Thymus (tissue), 14 donors: ENCODE data around the gene TSPY4. TPM values are rescaled to one million over a fixed set of nuclear protein-coding genes. Genes with fewer than 3 reads are reported as not detected.
"Not testable (repeated sequence)": the region's sequence is repeated elsewhere in the genome, so short reads cannot be mapped to it uniquely, and the experiment has no call there.

ENCODE experiments used
- DNase-seq, 9 donors: peaks; one replicate each; pipeline ENCODE4 v3.0.0-alpha.2; 2013; ENCODE audit warnings: low spot score in 9 of 9, low read depth in 6 of 9, missing footprints in 1 of 9
- H3K27ac ChIP-seq, 2 donors: one replicate each; pipeline ENCODE4 v1.5.1; 2013; ENCODE audit warnings: control low read depth in 1 of 2, low read depth in 1 of 2, low read length in 1 of 2, mild to moderate bottlenecking in 1 of 2, moderate library complexity in 1 of 2
- H3K27me3 ChIP-seq, 2 donors: one replicate each; pipeline ENCODE4 v1.5.1; 2013; ENCODE audit warnings: low read length in 1 of 2; ENCODE audit not compliant: control insufficient read depth in 2 of 2, insufficient read depth in 1 of 2
- H3K36me3 ChIP-seq, 2 donors: one replicate each; pipeline ENCODE4 v1.5.1; 2013; ENCODE audit warnings: low read length in 1 of 2, mild to moderate bottlenecking in 1 of 2, moderate library complexity in 1 of 2; ENCODE audit not compliant: control insufficient read depth in 2 of 2, insufficient read depth in 2 of 2
- H3K4me1 ChIP-seq, 2 donors: one replicate each; pipeline ENCODE4 v1.5.1; 2013; ENCODE audit warnings: low read length in 2 of 2; ENCODE audit not compliant: control insufficient read depth in 2 of 2, insufficient read depth in 2 of 2
- H3K4me3 ChIP-seq, 2 donors: one replicate each; pipeline ENCODE4 v1.5.1; 2013; ENCODE audit warnings: low read length in 2 of 2, control low read depth in 1 of 2, mild to moderate bottlenecking in 1 of 2
- H3K9me3 ChIP-seq, 2 donors: one replicate each; pipeline ENCODE4 v1.5.1; 2013; ENCODE audit warnings: low read length in 1 of 2, mild to moderate bottlenecking in 1 of 2; ENCODE audit not compliant: control insufficient read depth in 2 of 2, insufficient read depth in 1 of 2
- WGBS: extraction: QIAGEN DNeasy Blood & Tissue Kit; methylation state at CpG from one replicate; pipeline ENCODE4 v1.1.7; 2013; 5-methylcytosine and 5-hydroxymethylcytosine counted together
- long read RNA-seq, 10 donors: transcript quantifications; one replicate each; lab custom pipeline, GENCODE V29; 2026
- polyA plus RNA-seq: library from polyadenylated mRNA; stranded (reverse); fragments of 200-250 nt; gene quantifications from one replicate; pipeline ENCODE4 v1.2.3, GENCODE V29; 2013
- total RNA-seq: library from RNA; stranded (reverse); fragments of 120-200 nt; gene quantifications from one replicate; pipeline ENCODE4 v1.2.4, GENCODE V29; 2013
- donor health status: healthy.

Gene TSPY4
- total RNA-seq = not detected
- not detected for polyA plus RNA-seq
- long read RNA-seq, donor 1 = 0 reads
- long read RNA-seq, donor 2 = 0 reads
- long read RNA-seq, donor 3 = 0 reads
- long read RNA-seq, donor 4 = 0 reads
- long read RNA-seq, donor 5 = 0 reads
- long read RNA-seq, donor 6 = 0 reads
- long read RNA-seq, donor 7 = 0 reads
- long read RNA-seq, donor 8 = 0 reads
- long read RNA-seq, donor 9 = 0 reads
- long read RNA-seq, donor 10 = 0 reads

- H3K36me3 ChIP-seq, H3K4me1 ChIP-seq, H3K27me3 ChIP-seq, H3K27ac ChIP-seq, H3K9me3 ChIP-seq, H3K4me3 ChIP-seq, DNase-seq: not testable (repeated sequence)
- 100% methylated on average over 2 of the region's 26 CpGs for WGBS
Observed at GRCh38 chrY:9337164-9337563, at the start of gene TSPY4. Gene TSPY4 (plus strand): TSS chrY:9337464. CDS start chrY:9337510, 46 bp downstream.

DNA sequence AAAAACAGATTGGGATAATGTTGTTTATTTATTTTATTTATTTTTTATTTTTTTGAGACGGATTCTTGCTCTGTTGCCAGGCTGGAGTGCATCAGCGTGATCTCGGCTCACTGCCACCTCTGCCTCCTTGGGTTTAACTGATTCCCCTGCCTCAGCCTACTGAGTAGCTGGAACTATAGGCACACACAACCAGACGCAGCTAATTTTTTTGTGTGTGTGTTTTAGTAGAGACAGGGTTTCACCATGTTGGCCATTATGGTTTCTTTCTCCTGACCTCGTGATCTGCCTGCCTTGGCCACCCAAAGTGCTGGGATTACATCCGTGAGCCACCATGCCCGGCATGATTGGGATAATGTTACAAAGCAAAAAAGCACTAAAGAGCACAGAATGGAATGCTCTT lies 16.3 kb upstream of the TSPY4 start:
- no peak overlapping the region for H3K4me3 ChIP-seq
- no peaks in the 10 kb centered on the region for H3K4me1 ChIP-seq
- no peaks in the 10 kb centered on the region for H3K27me3 ChIP-seq
- 72% methylated on average over 7 of the region's 7 CpGs for WGBS
- no peaks in the 10 kb centered on the region for H3K36me3 ChIP-seq
- H3K27ac ChIP-seq = no peak overlapping the region
- no peaks in the 10 kb centered on the region for H3K9me3 ChIP-seq
- DNase-seq = no peak

- not testable (repeated sequence) for H3K4me1 ChIP-seq, H3K4me3 ChIP-seq, H3K27me3 ChIP-seq, H3K27ac ChIP-seq, DNase-seq, H3K9me3 ChIP-seq, H3K36me3 ChIP-seq
- 94% methylated on average over 5 of the region's 25 CpGs for WGBS
Observed at GRCh38 chrY:9357497-9357896, 20.2 kb downstream of the TSPY4 start, which contains the start of gene TSPY8. Gene TSPY8 (plus strand): TSS chrY:9357797. CDS start chrY:9357843, 46 bp downstream.

Other genes starting within 250 kb of the TSPY4 start
- gene TSPY8, start 20.3 kb downstream of the TSPY4 start, total RNA-seq = not detected
- gene TSPY8, start 20.3 kb downstream of the TSPY4 start, polyA plus RNA-seq = not detected
- gene TSPY3, start 61.0 kb downstream of the TSPY4 start, total RNA-seq = not detected
- not detected for gene TSPY3, start 61.0 kb downstream of the TSPY4 start, polyA plus RNA-seq
- gene TSPY1, start 129.5 kb downstream of the TSPY4 start, total RNA-seq = not detected
- gene TSPY1, start 129.5 kb downstream of the TSPY4 start, polyA plus RNA-seq = not detected
- not detected for gene TSPY9, start 149.8 kb downstream of the TSPY4 start, total RNA-seq
- not detected for gene TSPY9, start 149.8 kb downstream of the TSPY4 start, polyA plus RNA-seq
- gene TSPY10, start 190.4 kb downstream of the TSPY4 start, total RNA-seq = not detected
- gene TSPY10, start 190.4 kb downstream of the TSPY4 start, polyA plus RNA-seq = not detected